Bronchial epithelial cell (primary cell): ENCODE results near the gene SPAG16. TPM values are rescaled to one million over a fixed set of nuclear protein-coding genes. Genes with fewer than 3 reads are reported as not detected.

Experiments used
- DNase-seq: peaks from one replicate; pipeline ENCODE4 v3.0.0-alpha.2; 2010; ENCODE audit warnings: low read depth
- FAIRE-seq: peaks from 2 replicates; lab custom pipeline; 2011; peaks lifted over from hg19 to GRCh38; lab: Jason Lieb, UNC
- H3K27me3 ChIP-seq: 2 replicates; pipeline ENCODE4 v1.5.1; 2011; ENCODE audit warnings: low read length; ENCODE audit not compliant: control insufficient read depth, insufficient read depth
- H3K36me3 ChIP-seq: 2 replicates; pipeline ENCODE4 v1.5.1; 2011; ENCODE audit warnings: low read length; ENCODE audit not compliant: control insufficient read depth, insufficient read depth
- H3K4me3 ChIP-seq: 2 replicates; pipeline ENCODE4 v1.5.1; 2011; ENCODE audit warnings: mild to moderate bottlenecking, low read depth, low read length, control low read depth
- total RNA-seq: library from RNA; depleted of rRNA; stranded (reverse); fragments of >200 nt; gene quantifications from 2 replicates; pipeline ENCODE4 v1.2.1, GENCODE V29; 2014
- TF ChIP-seq, protein P1 (sequence below): IDR thresholded peaks from 2 replicates; pipeline ENCODE4 v1.5.1; 2011; ENCODE audit warnings: mild to moderate bottlenecking, moderate library complexity, low read length, control low read depth, inconsistent platforms; ENCODE audit not compliant: insufficient read depth, severe bottlenecking

SPAG16 gene
- total RNA-seq, 1 donor from 2014 or later, result 10.8 TPM

DNA sequence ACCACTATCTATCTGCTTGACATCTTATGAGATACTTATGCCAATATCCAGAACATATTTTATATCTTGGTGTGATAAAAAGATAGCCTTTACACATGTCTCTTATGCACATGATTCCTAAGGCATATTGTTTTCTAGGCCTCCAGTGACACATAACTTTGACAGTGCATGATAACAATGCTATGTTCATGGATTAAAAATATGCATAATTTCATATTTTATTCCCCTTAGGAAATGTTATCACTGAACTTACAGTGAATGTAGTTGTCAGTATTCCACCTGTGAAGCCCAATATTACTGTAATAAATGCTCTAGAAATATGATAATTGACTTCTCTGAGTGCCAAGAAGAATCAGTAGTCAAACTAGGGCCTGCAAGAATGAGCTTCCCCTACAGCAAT, 532.3 kb downstream of the SPAG16 start:
- TF ChIP-seq, protein P1, sequence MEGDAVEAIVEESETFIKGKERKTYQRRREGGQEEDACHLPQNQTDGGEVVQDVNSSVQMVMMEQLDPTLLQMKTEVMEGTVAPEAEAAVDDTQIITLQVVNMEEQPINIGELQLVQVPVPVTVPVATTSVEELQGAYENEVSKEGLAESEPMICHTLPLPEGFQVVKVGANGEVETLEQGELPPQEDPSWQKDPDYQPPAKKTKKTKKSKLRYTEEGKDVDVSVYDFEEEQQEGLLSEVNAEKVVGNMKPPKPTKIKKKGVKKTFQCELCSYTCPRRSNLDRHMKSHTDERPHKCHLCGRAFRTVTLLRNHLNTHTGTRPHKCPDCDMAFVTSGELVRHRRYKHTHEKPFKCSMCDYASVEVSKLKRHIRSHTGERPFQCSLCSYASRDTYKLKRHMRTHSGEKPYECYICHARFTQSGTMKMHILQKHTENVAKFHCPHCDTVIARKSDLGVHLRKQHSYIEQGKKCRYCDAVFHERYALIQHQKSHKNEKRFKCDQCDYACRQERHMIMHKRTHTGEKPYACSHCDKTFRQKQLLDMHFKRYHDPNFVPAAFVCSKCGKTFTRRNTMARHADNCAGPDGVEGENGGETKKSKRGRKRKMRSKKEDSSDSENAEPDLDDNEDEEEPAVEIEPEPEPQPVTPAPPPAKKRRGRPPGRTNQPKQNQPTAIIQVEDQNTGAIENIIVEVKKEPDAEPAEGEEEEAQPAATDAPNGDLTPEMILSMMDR, result no peak
- DNase-seq (no peak), FAIRE-seq (no peak)
- no peak overlapping the region for H3K4me3 ChIP-seq
- H3K27me3 ChIP-seq, result no peaks in the 10 kb centered on the region
- no peaks in the 10 kb centered on the region for H3K36me3 ChIP-seq

DNA sequence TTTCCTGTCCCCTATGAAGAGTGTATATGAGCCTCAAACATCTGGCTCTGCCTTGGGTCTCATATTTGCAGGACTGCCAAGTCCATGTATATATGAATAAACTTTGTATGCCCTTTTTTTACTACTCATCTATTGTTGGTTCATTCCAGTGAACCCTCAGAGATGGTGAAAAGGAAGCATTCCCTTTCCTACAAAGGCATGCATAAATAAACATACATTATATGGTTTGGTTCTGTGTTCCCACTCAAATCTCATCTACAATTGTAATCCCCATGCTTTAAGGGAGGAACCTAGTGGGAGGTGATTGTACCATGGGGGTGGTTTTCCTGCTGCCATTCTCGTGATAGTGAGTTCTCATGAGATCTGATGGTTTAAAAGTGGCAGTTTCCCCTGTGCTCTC, 534.2 kb downstream of the SPAG16 start:
- H3K27me3 ChIP-seq, result no peaks in the 10 kb centered on the region
- DNase-seq (no peak), FAIRE-seq (no peak)
- no peaks in the 10 kb centered on the region for H3K36me3 ChIP-seq
- TF ChIP-seq, protein P1, result no peak
- H3K4me3 ChIP-seq, result no peak overlapping the region

DNA sequence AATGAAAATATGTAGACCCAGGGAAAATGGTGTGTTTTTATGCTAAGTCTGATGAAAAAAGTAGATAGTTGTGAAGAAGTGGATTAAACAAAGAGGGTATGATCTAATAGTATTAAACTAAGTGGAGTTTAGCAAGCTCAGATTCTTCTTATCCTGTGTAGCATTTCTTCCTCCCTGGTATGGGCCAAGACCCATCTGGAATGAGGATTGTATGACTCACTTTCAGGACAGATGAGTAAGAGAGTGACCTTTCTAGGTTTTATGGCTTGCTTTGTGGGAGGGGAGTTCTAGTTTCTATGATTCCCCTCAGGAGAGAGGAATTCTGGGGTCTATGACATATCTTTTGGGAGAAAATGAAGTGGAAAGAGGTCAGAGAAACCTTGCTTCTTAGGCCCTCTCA, 550.1 kb downstream of the SPAG16 start:
- FAIRE-seq (no peak), DNase-seq (peak; percentile 67)
- Histone ChIP-seq H3K27me3 (no peaks in the 10 kb centered on the region), H3K4me3 (no peak overlapping the region), H3K36me3 (no peaks in the 10 kb centered on the region)
- TF ChIP-seq, protein P1, result no peak

DNA sequence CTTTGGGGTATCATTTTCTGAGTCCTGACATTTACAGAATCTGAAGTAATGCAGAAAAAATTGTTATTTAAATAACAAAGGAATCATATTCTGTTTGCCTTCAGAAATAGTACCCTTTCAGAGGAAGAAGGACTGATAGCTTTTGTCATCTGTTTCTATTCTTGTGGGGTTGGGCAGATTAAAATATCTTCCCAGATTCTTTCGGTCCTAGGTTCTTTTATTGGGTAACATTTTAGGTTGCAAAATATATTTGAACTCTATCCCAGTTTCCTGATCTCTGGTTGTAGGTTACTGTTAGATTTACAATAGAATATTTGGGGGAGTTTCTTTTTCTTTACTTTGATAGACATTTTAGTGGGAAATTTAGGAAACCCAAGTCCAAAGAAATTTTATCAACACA, 550.5 kb downstream of the SPAG16 start:
- TF ChIP-seq, protein P1, result no peak
- no peak for FAIRE-seq

DNA sequence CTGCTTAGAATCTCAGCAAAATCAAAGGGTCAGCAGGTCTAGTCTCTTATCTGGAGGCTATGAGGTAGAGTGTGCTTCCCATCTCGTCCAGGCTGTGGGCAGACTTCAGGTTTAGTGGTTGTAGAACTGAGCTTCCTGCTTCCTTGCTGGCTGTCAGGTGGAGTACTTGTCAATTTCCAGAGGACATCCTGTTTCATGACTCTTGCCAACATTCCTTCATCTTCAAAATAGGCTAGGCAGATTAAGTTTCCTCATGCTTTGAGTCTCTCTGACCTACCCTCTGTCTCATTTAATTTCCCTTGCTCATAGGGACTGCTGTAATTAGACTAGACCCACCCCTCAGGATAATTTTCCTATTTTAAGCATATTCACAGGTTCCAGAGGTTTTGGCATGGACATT, 562.6 kb downstream of the SPAG16 start:
- Histone ChIP-seq H3K4me3 (no peak overlapping the region), H3K36me3 (no peaks in the 10 kb centered on the region), H3K27me3 (no peaks in the 10 kb centered on the region)
- TF ChIP-seq, protein P1, result no peak
- peak; percentile 77 for DNase-seq
- no peak for FAIRE-seq

More for the DNA sequence above, 550.5 kb downstream of the SPAG16 start:
- no peak for DNase-seq
- Histone ChIP-seq H3K4me3 (no peak overlapping the region), H3K36me3 (no peaks in the 10 kb centered on the region), H3K27me3 (no peaks in the 10 kb centered on the region)

DNA sequence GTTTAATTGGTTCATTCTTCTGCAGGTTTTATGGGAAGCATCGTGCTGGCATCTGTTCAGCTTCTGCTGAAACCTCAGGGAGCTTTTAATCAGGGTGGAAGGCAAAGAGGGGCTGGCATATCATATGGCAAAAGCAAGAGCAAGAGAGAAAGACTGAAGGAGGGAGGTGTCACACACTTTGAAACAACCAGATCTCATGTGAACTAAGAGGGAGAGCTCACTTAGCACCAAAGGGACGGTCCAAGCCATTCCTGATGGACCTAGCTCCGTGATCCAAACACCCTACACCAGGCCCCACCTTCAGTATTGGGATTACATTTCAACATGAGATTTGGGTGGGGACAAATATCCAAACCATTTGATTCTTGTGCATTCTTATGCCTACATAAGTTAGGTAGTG, 563.1 kb downstream of the SPAG16 start:
- no peaks in the 10 kb centered on the region for H3K27me3 ChIP-seq
- no peaks in the 10 kb centered on the region for H3K36me3 ChIP-seq
- no peak for DNase-seq
- TF ChIP-seq, protein P1, result no peak
- H3K4me3 ChIP-seq, result no peak overlapping the region
- no peak for FAIRE-seq
